ENCODE measurements around the gene SLC8A2. TPM values are rescaled to one million over a fixed set of nuclear protein-coding genes. Genes with fewer than 3 reads are reported as not detected.

The SLC8A2 gene
- total RNA-seq, 1 donor from 2014 or later = not detected

DNA sequence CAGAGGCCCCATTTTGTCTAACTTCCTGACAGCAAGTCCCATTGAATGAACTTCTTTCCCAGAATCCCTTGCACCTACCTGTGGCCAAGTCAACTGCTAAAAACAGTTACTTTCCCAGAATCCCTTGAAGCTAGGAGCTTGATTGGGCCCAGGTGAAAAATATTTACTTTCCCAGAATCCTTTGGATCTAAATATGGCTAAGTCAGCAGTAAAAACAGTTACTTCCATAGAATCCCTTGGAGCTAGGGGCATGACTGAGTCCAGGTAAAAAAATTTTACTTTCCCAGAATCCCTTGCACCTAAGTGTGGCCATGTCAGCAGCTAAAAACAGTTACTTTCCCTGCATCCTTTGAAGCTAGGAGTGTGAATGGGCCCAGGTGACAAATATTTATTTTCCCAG, 39.2 kb downstream of the SLC8A2 start:
- no peak for DNase-seq (ENCODE audit: low read depth in 2 of 2)

DNA sequence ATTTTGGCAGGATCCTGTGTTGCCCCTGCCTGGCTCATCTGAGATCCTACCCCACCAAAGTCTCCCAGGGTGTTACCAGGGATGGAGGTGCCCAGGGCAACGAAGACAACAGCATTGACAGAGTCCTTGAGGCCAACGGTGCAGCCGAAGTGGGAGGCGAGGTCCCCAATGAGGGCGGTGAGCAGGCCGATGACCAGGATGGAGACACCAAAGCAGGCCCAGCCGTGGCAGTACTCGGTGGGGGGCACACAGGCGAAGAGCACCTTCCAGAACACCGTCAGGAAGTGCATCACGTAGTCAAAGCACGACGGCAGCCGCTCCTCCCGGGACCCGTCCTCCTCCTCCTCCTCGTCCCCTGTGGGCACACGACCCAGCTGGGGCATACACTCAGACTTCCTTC, 39.6 kb downstream of the SLC8A2 start:
- no peak for DNase-seq (ENCODE audit: low read depth in 2 of 2)

DNA sequence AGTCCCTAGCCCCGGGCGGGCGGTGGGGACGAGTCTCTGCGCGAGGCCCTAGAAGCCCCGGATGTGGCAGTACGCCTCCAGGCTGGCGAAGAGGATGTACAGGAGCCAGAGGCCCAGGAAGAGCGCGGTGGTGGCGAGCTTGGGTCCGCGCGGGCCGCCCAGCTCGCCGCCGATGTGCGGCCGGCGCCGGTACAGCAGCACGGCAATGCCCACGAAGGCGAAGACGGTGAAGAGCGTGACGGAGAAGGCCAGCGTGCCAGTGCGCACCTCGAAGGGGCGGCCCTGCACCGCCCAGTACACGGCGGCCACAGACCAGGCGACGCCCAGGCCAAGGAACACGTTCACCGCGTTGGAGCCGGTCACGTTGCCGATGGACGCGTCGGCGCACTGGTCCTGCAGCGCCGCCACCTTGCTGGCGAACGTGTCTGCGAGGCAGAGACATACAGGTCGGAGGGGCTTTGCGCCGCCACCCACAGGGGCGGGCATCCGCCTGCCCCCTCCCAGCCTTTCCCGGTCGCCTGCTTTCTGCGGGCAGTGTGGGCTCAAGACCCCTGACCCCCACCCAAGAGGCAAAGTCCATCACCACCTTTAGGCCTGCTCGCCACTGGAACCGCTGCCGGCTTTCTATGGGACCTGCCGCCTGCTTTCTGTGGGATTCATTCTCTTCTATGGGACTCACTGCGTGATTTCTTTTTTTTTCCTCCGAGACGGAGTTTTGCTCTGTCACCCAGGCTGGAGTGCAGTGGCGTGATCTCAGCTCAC, 41.5 kb downstream of the SLC8A2 start:
- peak in 1 of 2 donors; percentile 46 for DNase-seq (ENCODE audit: low read depth in 2 of 2)

DNA sequence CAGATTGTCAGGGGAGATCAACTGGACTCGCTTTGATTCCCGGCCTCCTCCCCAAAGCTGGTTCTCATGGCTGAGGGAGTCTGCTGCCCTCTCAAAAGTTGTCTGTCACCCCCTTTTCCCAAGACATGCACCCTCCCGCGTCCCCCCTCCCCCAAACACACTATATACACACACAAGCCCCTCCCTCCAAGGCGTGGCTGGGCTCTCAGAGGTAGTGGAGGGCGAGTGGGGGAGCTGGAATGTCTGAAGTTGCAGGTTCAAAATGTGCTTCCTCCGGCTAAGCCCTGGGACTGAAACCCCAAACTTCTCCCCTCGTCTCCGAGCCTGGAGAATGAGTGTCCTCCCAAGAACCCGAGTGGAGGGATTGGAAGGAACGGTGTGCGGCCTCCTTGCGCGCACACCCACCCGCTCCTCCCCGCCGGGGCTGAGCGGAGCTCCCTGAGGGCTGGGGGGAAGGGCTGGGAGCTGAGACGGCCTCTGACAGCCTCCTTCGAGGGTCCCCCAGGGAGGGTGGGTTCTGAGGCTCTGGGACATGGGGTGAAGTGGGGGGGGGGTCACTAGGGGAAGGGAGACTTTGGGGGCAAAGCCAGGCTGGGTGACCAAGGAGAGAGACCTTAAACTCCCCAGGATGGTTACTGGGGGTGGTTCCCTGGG, 42.4 kb downstream of the SLC8A2 start:
- no peak for DNase-seq (ENCODE audit: low read depth in 2 of 2)

DNA sequence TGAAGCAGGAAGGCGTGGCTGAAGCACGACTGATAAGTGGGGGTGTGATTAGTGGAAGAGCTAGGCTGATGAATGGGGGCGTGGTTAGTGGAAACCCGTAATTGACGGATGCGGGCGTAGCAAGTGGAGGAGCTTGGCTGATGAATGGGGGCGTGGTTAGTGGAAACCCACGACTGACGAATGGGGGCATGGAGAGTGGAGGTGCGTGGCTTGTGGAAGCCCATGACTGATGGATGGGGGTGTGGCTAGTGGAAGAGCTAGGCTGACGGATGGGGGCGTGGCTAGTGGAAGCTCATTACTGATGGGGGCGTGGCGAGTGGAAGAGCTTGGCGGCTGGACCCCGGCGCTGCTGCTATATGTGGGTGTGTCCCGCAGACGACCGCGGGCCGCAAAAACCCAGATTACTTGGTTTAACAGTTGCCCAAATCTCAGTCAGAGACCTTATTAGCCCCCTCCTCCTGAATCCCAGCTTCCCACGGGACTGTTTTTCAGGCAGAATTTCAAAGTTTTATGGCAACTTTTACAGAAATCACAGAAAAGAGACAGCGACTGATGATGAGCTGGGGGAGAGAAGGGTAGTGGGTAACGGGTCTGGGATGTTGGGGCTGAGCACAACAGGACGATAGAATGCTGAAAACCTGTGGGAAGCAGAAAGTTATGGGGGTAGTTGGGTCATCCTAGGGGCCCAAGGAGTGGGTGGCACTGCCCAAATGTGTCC, 43.4 kb downstream of the SLC8A2 start:
- DNase-seq (ENCODE audit: low read depth in 2 of 2) = peak; percentile 82 to 100

DNA sequence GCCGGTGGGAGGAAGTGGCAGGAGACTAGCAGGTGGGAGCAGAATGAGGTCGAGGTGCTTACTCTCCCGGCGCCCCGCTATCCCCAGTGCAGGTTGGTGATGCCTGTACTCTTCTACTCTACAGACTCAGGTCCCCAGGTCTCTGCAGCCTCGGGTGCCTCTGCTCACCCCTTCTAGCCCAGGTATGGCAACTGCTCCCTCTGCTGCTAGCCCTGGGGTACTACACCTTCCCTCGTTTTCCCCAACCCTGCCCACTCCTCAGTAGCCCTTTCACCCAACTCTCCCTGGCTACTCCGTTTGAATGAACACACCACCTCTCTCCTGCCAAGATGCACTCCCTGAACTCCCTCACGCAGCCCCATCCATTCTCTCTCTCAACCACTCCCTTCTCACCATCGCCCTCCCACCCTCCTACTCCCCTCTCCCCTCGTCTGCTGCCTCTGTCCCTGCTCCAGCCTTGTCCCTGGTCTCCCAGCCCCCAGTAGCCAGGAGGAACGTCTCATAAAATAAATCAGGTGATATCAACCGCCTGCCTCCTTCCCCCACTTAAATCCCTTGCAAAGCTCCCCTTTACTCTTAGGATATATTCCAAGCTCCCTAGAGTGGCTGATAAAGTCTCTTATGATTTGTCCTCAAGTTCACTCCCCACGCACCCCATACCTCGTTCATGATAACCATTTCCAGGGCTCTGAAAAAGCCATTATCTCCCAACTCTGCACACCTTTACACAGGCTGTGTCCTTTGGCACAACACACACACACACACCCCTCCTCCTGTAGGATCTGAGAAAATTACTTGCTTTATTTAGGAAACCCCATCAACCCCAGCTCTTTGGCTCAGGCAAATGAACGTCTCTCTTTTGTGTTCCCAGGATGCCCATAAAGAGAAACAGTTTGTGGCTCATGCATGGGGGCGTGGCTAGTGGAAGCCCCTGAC, 44.2 kb downstream of the SLC8A2 start:
- peak; percentile 12 to 58 for DNase-seq (ENCODE audit: low read depth in 2 of 2)

DNA sequence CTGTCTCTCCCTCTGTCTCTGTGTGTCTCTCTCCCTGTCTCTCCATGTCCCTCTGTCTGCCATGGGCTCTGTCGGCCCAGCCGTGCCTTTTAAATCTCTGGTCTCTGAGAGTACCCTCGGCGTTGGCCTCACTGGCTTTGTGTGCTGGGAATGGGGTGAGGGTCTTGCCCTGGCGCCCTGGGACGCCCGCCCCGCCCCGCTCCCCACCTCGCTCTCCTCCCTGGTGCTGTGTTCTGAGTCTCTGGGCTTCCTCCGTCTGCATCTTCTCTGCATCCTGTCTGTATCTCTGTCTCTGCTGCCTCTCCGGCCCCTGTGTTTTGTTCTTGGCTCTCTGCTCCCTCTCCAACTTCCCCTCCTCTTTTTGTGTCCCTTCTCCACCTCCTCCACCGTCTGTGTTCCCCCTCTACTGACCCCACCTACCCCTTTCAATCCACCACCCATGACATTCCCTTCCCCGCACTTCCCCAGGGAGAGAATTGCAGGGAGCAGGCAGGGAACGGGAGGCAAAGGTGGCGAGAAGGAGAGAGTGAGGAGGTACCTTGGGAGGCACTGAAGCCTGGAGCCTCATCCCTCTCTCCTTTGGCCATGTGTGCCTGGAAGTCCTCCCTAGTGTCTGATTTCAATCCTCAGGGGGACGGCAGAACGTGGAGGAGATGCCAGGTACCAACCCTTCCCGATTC, 48.4 kb downstream of the SLC8A2 start:
- DNase-seq (ENCODE audit: low read depth in 2 of 2) = no peak

DNA sequence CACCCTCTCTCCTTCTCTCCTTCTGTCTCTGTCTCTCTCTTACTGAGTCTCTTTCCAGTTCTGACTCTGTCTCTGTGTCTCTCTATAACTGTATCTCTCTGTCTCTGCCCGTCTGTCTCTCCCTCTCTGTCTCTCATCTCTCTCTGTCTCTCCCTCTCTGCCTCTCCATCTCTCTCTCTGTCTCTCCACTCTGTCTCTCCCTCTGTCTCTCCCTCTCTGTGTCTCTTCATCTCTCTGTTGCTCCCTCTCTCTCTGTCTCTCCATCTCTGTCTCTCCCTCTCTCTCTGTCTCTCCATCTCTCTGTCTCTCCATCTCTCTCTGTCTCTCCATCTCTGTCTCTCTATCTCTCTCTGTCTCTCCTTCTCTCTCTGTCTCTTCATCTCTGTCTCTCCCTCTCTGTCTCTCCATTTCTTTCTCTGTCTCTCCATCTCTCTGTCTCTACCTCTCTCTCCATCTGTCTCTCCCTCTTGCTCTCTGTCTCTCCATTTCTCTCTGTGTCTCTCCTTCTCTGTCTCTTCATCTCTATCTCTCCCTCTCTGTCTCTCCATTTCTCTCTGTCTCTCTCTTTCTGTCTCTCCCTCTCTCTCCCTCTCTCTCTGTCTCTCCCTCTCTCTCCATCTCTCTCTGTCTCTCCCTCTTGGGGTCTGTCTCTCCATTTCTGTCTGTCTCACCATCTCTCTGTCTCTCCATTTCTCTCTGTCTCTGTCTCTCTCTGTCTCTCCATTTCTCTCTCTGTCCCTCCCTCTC, 49.1 kb downstream of the SLC8A2 start:
- DNase-seq (ENCODE audit: low read depth in 2 of 2) = no peak

DNA sequence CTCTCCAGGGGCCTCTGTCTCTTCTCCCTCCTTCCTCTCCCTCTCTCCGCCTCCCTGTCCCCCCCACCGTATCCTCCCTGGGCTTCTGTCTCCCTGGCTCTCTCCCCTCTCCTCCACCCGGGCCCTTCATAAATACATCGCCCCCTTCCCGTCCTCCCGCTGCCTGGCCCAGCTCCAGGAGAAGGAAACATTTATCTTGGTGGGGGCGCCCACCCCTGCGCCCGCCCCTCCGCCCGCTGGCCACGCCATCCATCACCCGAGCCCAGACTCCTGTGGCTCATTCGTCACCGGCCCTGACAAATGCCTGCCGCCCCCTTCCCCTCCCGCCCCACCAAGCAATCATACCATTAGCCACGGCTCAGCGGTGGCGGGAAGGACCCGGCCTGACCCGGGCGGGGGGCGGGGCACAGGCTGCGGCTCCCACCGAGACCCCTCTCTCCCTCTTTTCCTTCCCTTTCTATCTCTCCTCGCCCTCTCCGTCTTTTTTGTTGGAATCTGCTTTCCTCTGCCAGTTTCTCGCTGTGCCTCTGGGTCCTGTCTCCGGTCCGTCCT, 49.8 kb downstream of the SLC8A2 start:
- DNase-seq (ENCODE audit: low read depth in 2 of 2) = no peak

DNA sequence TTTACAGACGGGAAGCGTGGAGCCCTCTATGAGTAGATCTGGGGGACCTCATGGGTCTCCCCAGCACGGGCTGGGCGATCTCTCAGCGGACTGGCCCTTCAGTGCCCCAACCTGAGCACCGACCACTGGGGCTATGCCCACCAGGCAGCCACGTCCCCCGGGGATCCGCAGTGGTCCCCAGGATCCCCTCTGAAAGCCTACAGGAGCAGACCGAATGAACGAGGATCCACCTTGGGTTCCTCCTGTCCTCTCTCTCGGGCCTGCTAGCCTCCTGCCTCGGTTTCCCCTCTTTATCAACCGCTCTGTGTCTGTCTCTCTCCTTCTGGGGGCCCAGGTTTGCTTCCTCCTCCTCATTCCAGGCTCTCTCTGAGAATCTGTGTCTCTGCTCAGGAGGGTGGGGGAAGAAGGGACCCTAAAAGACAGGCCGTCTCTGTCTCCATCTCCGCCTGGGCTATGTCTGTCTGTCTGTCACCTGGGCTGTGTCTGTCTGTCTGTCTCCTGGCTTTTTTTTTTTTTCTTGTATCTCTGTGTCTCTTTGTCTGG, 50.4 kb downstream of the SLC8A2 start:
- DNase-seq (ENCODE audit: low read depth in 2 of 2) = no peak

DNA sequence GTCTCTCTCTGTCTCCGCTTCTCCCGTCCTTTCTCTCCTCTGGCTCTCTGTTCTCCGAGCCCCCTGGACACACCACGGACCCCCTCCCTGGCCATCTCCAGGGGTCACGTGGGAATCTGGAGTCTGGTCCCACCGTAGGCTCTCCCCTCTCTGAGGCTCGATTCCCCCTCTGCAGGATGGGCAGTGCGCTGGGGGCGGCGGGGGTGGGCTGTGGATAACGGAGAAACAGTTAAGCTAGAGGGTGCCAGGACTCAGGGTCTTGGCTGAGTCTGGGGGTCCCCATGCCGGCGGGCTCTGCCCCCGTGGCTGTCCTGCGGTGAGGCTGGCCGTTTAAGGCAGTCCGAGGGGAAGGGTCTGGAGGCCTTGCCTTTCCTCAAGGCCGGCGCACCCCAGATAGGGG, 51.9 kb downstream of the SLC8A2 start:
- no peak for DNase-seq (ENCODE audit: low read depth in 2 of 2)

DNA sequence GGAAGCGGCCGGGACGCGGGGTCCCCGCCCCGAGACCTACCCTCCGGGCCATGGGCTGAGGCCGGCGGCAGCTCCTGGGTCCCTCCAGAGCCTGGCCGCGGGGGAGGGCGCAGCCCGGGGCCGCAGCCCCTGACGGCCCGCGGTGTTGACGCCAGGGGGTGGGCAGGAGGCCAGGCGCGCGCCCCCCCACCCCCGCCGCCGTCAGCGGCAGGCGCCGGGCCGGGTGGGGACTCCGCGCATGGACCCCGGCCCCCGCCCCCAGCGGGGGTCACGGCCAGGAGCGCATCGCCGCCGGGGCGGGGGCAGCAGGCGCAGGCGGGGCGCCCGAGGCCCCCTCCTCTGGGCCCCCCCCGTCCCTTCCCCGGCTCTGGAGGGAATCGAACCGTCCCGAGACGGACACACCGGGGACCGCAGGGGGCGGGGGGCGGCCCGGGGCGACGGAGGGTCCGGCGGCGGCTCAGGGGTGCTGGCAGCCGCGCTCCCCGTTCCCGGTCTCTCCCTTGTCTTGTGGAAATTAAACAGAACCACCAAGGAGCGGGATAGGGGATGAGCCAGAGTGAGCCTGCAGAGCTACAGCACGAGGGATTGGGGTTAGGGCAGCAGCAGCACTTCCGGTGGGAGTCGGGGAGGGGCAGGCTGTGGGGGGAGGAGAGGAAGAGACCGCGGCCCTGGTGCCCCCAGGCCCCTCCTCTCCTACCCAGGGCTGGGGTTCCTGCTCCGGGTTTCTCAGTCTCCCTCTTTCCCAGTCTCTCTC, 52.5 kb downstream of the SLC8A2 start, which contains the start of gene MEIS3:
Gene MEIS3, minus strand, starts transcription at position 498 of the 754 bp plus-strand sequence. Its CDS starts 446 bp downstream, at position 52.
- DNase-seq (ENCODE audit: low read depth in 2 of 2) = no peak

DNA sequence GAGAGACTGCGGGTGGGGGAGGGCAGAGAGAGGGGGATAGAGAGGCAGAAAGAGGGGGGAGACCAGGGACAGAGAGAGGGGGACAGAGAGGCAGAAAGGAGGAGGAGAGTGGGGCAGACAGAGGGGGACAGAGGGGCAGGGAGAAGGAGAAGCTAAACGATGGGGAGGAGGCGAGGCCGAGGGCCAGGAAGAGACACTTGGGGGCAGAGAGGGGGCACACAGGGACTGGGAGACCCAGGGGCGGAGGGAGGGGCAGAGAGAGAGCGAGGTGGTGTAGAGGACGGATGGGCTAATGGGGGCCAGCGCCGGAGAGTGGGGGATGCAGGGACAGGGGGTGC, 53.0 kb downstream of the SLC8A2 start:
- no peak for DNase-seq (ENCODE audit: low read depth in 2 of 2)

DNA sequence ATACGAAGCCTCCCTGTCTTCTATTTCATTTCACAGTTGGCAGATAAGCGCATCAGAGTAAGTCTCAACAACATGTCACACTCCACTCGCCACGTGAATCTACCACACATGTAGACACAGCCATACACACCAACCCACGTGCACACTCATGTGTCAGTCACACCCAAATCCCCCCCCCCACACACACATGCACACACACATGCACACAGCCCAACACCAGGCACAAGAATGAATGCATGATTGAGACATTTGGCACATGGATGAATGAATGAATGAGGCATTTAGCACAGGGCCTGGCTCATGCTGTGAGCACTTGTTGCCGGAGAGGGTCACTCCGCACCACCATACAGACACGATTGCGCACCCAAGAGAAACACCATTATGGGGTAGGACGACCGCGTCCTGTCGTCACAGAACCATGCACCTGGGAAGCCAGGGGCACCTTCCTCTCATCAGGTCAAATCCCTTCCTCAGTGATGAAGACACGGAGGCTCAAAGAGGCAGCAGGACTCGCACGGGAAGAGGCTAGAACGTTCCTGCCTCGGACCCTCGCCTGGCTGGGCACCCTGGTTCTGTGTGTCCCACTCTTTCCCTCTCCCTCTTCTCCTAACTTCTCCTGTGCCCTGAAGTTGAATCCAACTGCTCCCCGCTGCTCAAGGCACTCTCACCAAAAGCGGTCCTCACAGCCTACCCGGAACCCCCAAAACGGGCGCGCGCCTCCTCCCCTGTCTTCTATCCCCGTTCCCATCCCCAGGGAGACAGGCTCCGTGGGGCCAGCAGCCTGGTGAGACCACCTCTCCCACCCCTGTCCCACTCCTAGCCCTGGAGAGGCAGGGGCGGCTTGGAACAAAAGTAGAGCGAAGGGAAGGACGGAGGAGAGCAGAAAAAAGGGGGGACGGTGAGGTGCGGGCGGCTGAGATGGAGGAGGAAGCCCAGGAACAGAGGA, 53.7 kb downstream of the SLC8A2 start:
- no peak for DNase-seq (ENCODE audit: low read depth in 2 of 2)

DNA sequence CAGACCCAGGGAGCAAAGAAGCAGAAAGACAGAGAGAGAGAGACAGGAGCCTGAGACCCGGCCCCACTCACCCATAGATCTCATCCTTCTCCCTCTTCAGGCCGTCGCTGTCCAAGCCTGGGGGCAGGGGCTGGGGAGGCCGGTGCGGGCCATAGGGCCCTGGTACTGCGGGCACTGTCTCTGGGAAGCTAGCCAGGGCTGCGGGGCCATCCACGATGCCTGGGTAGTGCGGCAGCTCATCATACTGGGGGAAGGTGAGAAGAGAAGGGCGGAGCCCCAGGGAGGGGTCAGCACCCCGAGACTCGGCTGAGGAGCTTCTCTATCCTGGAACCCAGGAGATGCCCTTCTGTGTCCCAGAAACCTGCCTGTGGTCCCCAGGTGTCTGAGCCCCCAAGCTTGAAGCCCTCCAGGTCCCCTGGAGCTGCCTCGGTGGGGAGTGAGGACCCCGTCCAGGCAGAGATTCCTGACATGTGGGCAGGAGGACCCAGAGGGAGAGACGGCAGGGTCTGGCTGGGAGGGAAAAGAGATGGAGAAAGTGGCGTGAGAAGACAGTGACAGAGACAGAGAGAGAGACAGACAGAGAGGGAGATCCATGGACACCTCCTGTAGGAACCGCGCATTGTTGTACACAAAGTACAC, 54.5 kb downstream of the SLC8A2 start:
- DNase-seq (ENCODE audit: low read depth in 2 of 2) = no peak

DNA sequence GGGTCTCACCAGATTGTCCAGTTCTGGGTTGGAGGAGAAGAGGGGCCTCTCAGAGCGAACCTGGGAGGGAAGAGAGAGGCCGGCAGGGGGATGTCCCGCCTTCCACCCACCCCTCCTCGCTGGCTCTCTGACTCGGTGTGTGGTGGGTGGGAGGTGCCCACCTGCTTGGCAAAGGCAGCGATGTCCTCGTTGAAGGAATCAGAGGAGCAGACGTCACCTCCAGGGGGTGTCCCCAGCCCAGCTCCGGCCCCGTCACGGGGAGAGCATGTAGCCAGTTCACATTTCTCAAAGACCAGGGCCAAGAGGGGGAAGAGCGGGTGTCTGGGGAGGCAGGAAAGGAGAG, 55.1 kb downstream of the SLC8A2 start:
- DNase-seq (ENCODE audit: low read depth in 2 of 2) = no peak

DNA sequence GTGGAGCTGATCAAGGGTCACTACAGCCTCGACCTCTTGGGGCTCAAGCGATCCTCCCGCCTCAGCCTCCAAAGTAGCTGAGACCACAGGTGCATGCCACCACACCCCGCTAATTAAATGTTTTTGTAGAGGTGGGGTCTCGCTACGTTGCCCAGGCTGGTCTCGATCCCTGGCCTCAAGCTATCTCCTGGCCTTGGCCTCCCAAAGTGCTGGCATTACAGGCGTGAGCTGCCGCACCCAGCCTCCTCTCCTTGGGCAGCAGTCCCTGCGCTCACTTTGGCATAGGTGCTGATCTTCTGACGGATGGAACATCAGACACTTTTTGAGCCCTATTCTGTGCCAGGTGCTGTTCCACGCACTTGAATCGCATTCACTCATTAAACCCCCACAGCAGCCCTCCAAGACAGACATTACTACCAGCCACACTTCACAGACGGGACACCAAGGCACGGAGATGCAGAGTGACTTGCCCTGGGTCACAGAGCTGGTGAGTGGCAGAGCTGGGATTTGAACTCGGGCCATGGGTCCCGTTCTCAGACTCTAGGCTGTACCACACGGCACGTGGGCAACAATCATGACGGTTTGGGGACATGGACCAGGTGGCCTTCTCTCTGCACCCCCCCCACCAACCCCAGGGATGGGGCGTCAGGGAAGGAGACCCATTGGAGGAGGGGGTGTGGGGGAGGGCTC, 55.6 kb downstream of the SLC8A2 start:
- no peak for DNase-seq (ENCODE audit: low read depth in 2 of 2)
